Fibroblast of lung (primary cell): ENCODE results near the gene CELF2.

Source experiments
- CTCF ChIP-seq, 2 donors: IDR thresholded peaks in 1 of 2; conservative IDR thresholded peaks in 1 of 2; 1 replicate in 1 of 2; 2 replicates in 1 of 2; pipeline ENCODE4 v1.5.1; 2011 to 2012; ENCODE audit warnings: low read length in 2 of 2, control low read depth in 1 of 2, inconsistent platforms in 1 of 2, low read depth in 1 of 2, mild to moderate bottlenecking in 1 of 2
- EZH2 ChIP-seq: IDR thresholded peaks from 2 replicates; pipeline ENCODE4 v1.5.1; 2012; ENCODE audit warnings: low read length, control low read depth, mild to moderate bottlenecking; ENCODE audit errors: missing control alignments

GRCh38 chr10:11153245-11153644 is 135.6 kb downstream of the CELF2 start:
- TF ChIP-seq CTCF (conservative IDR thresholded peaks at IDR 0.05 in 1 of 2, IDR thresholded peaks at IDR 0.05 in 1 of 2; ENCODE audit: low read depth in 1 of 2, low read length in 2 of 2) (no peak), EZH2 (no peak)
